HFFc6 (cell line): ENCODE data around the gene MAPK14. TPM values are rescaled to one million over a fixed set of nuclear protein-coding genes. Genes with fewer than 3 reads are reported as not detected.

Experiments used
- DNase-seq: peaks from one replicate; pipeline ENCODE4 v3.0.0-alpha.2; 2018
- H3K27ac Mint-ChIP-seq: 2 replicates; pipeline ENCODE4 v1.8.0; 2020; ENCODE audit warnings: mild to moderate bottlenecking, mixed read lengths
- H3K27me3 Mint-ChIP-seq: 2 replicates; pipeline ENCODE4 v1.8.0; 2021; ENCODE audit warnings: mild to moderate bottlenecking, moderate library complexity, mixed read lengths; ENCODE audit not compliant: insufficient read depth
- H3K36me3 Mint-ChIP-seq: 2 replicates; pipeline ENCODE4 v1.8.0; 2021; ENCODE audit warnings: low read depth, mixed read lengths
- H3K4me1 Mint-ChIP-seq: 2 replicates; pipeline ENCODE4 v1.8.0; 2020; ENCODE audit warnings: low read depth, mixed read lengths
- H3K4me3 Mint-ChIP-seq: 2 replicates; pipeline ENCODE4 v1.8.0; 2020; ENCODE audit warnings: mild to moderate bottlenecking, moderate library complexity, mixed read lengths
- H3K9me3 Mint-ChIP-seq: 2 replicates; pipeline ENCODE4 v1.8.0; 2020; ENCODE audit warnings: mild to moderate bottlenecking, mixed read lengths
- total RNA-seq, 6 experiments: library from RNA; stranded (reverse); fragmentation: NEBNext Ultra II Directional; extraction: Animal tissue kit (Norgen Biotek cat#: 25700); gene quantifications; 2 replicates in 1 of 6; 3 replicates in 5 of 6; pipeline ENCODE4 v1.2.3, GENCODE V29; 2021
- TF ChIP-seq, protein P1 (sequence below): fragments of 200-600 bp; sonication (generic); IDR thresholded peaks from 2 replicates; pipeline ENCODE4 v1.5.0; 2021; ENCODE audit warnings: antibody characterized with exemption, mild to moderate bottlenecking

MAPK14 gene
- total RNA-seq, 6 experiments from 2014 or later, result 34.1 to 40.4 (median 37.1) TPM

DNA sequence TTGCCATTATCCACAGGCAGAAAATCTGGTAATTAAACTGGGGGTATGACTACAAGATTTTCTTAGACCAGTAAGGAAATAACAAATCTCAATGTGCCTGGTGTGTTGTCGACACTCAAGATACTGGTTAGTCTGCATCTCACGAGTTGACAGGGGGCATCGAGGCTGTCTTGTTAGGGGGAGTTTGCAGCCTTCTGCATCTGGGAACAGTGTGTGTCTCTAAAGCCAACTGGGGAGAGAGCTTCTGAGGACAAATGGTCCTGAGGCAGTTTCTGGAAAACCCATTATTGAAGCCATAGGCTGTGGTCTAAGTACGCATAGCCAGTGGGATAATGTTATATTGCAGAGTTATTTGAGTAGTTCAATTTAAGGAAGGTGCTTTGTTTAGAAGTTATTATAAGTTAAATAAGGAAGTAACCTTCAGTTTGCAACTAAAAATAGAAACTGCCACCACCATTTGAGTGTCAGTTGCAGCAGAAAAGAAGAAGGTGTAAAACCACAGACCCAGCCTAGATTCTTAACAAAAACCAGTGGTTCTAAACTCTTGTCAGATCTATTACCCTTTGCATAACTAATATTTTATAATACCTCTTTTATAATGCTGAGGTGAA lies 87.3 kb downstream of the MAPK14 start:
- no peak for DNase-seq
- no peak overlapping the region for H3K4me3 Mint-ChIP-seq
- peaks cover 5% of the 10 kb centered on the region for H3K27me3 Mint-ChIP-seq
- H3K4me1 Mint-ChIP-seq, result peaks cover 18% of the 10 kb centered on the region
- no peak overlapping the region for H3K27ac Mint-ChIP-seq
- TF ChIP-seq, protein P1, sequence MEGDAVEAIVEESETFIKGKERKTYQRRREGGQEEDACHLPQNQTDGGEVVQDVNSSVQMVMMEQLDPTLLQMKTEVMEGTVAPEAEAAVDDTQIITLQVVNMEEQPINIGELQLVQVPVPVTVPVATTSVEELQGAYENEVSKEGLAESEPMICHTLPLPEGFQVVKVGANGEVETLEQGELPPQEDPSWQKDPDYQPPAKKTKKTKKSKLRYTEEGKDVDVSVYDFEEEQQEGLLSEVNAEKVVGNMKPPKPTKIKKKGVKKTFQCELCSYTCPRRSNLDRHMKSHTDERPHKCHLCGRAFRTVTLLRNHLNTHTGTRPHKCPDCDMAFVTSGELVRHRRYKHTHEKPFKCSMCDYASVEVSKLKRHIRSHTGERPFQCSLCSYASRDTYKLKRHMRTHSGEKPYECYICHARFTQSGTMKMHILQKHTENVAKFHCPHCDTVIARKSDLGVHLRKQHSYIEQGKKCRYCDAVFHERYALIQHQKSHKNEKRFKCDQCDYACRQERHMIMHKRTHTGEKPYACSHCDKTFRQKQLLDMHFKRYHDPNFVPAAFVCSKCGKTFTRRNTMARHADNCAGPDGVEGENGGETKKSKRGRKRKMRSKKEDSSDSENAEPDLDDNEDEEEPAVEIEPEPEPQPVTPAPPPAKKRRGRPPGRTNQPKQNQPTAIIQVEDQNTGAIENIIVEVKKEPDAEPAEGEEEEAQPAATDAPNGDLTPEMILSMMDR, result no peak
- H3K9me3 Mint-ChIP-seq, result no peaks in the 10 kb centered on the region
- H3K36me3 Mint-ChIP-seq, result peaks cover 26% of the 10 kb centered on the region

DNA sequence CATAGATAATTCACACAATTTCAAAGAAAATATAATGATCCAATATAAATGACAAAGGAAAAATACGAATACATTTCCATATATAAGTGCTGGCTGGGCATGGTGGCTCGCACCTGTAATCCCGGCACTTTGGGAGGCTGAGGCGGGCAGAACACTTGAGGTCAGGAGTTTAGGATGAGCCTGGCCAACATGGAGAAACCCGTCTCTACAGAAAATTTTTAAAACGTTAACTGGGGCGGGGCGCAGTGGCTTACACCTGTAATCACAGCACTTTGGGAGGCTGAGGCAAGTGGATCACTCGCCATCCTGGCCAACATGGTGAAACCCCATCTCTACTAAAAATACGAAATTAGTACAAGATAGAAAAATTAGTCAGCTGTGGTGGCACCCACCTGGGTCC lies 87.8 kb downstream of the MAPK14 start:
- DNase-seq, result no peak
- Mint-ChIP-seq H3K4me1 (peaks cover 20% of the 10 kb centered on the region), H3K27ac (no peak overlapping the region), H3K4me3 (no peak overlapping the region), H3K9me3 (no peaks in the 10 kb centered on the region), H3K27me3 (peaks cover 5% of the 10 kb centered on the region), H3K36me3 (peaks cover 23% of the 10 kb centered on the region)
- TF ChIP-seq, protein P1, result no peak

DNA sequence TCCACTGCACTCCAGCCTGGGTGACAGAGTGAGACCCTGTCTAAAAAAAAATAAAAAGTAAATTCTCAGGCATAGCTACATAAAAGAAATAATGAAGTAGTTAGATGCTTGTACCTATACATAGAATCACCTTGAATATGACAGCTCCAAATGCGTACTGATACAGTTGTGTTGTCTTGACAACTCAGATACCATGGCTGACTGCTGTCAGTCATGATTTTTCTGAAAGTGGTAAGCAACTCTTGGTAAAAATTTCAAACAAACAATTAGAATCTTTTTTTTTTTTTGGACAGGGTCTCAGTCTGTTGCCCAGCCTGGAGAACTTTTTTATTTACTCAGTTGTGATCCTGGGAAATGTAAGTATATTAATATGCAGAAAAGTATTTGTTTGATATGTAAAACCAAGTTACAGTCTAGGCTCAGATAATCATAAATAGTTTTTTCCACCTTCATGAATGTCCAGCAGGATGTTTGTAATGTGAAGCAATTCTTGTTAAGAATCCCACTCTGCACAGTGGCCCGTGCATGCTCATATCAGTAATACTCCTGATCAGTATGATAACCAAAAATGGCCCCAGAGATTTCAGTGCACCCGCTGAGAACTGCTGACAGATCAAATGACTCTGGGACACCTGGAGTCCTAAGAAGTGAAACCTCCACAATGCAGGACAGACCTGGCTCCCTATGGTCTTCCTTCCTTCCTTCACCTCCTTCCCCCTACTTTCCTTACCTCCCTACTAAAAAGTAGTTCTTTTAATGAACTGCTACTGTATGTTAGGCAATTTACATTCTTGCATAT lies 88.7 kb downstream of the MAPK14 start:
- no peak overlapping the region for H3K4me3 Mint-ChIP-seq
- peaks cover 5% of the 10 kb centered on the region for H3K27me3 Mint-ChIP-seq
- DNase-seq, result no peak
- no peak overlapping the region for H3K27ac Mint-ChIP-seq
- peaks cover 27% of the 10 kb centered on the region for H3K4me1 Mint-ChIP-seq
- no peaks in the 10 kb centered on the region for H3K9me3 Mint-ChIP-seq
- TF ChIP-seq, protein P1, result no peak
- peaks cover 21% of the 10 kb centered on the region for H3K36me3 Mint-ChIP-seq

DNA sequence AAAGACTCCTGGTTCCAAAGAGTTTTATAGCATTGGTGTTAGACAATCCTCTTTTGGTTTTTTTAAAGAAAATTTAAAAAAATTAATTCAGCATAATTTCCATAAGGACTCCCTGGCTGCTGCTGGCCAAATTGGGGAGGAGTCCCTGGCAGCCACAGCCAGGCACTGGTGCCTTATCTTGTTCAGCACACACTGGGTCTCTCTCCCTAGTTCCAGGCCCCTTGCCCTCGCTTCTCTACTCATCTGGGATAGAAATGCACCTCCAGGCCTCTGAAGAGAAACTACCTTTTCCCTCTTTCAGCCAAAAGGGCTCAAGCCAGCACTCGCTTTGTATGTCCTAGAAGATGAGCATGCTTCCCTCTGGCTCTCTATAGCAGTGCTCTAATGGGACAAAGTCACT lies 89.3 kb downstream of the MAPK14 start:
- TF ChIP-seq, protein P1, result no peak

DNA sequence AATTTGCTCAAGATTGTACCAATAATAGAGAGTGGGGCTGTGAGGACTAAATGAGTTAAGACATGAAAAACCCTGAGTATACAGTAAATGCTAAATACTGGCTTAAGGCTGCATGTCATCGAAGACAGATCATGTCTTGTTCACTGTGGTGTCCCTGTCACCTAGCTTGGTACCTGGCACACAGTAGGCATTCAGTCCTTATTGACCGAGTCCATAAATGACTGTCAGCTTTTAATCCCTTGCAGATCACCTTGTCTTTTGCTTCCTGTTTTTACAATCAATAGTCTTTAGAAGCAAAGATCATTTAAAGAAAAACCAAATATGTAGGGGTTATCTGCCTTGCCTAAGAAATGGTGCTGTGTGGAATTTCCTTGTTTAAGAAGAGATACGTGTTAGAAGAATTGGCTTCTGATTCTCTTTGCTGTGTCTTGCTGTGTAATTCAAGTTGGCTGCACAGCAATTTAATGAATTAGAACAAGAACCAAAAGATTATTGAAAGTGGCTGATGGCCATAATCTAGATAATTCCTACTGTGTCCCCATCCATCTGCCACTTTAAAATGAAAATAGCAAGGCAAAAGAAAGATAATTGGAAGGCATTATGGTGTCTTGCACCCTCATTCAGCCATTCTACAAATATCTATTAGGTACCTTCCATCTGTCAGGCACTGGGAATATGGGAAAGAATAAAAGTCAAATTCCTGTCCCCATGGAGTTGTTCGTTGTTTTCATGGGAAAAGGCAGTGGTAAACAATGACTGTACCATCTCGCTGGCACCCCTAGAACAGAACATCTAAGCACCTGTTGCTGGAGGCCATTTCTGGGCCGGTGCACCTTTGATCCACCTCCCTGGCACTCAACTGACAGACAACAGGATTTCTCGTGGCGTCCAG lies 90.3 kb downstream of the MAPK14 start:
- H3K4me3 Mint-ChIP-seq, result no peak overlapping the region
- DNase-seq, result no peak
- TF ChIP-seq, protein P1, result no peak

More for the DNA sequence above, 89.3 kb downstream of the MAPK14 start:
- Mint-ChIP-seq H3K36me3 (peaks cover 14% of the 10 kb centered on the region; the same call in 1 of the 2 replicates), H3K4me1 (peaks cover 27% of the 10 kb centered on the region), H3K27ac (no peak overlapping the region), H3K9me3 (no peaks in the 10 kb centered on the region), H3K27me3 (peaks cover 2% of the 10 kb centered on the region; the same call in 1 of the 2 replicates), H3K4me3 (no peak overlapping the region)
- no peak for DNase-seq

More for the DNA sequence above, 90.3 kb downstream of the MAPK14 start:
- H3K9me3 Mint-ChIP-seq, result no peaks in the 10 kb centered on the region
- peaks cover 6% of the 10 kb centered on the region; the same call in 1 of the 2 replicates for H3K36me3 Mint-ChIP-seq
- peaks cover 22% of the 10 kb centered on the region for H3K4me1 Mint-ChIP-seq
- peaks cover 2% of the 10 kb centered on the region for H3K27me3 Mint-ChIP-seq
- no peak overlapping the region for H3K27ac Mint-ChIP-seq
